ENCODE measurements around the gene GINS2. TPM values are rescaled to one million over a fixed set of nuclear protein-coding genes. Genes with fewer than 3 reads are reported as not detected.

GINS2 gene
- total RNA-seq, 1 experiment from 2014 or later: 38.1 TPM

- DNase-seq (ENCODE audit: low read depth): no peak
These were observed 27.4 kb upstream of the GINS2 start for GRCh38 chr16:85716022-85716679.

GRCh38 chr16:85715169-85716021 lies 26.6 kb upstream of the GINS2 start:
- DNase-seq (ENCODE audit: low read depth): no peak

- DNase-seq (ENCODE audit: low read depth): no peak
These were observed 24.0 kb upstream of the GINS2 start for GRCh38 chr16:85712801-85713200.

GRCh38 chr16:85711982-85712587 lies 23.3 kb upstream of the GINS2 start:
- no peak for DNase-seq (ENCODE audit: low read depth)

GRCh38 chr16:85710732-85711131 lies 22.0 kb upstream of the GINS2 start:
- DNase-seq (ENCODE audit: low read depth): no peak

GRCh38 chr16:85709766-85710585 lies 21.2 kb upstream of the GINS2 start:
- DNase-seq (ENCODE audit: low read depth): no peak

GRCh38 chr16:85708338-85708737 lies 19.6 kb upstream of the GINS2 start:
- no peak for DNase-seq (ENCODE audit: low read depth)

GRCh38 chr16:85707528-85708095 lies 18.9 kb upstream of the GINS2 start:
- DNase-seq (ENCODE audit: low read depth): no peak

- DNase-seq (ENCODE audit: low read depth): no peak
These were observed 17.8 kb upstream of the GINS2 start for GRCh38 chr16:85706449-85707034.

GRCh38 chr16:85704900-85705846 lies 16.4 kb upstream of the GINS2 start:
- DNase-seq (ENCODE audit: low read depth): no peak

- no peak for DNase-seq (ENCODE audit: low read depth)
These were observed 15.3 kb upstream of the GINS2 start for GRCh38 chr16:85704011-85704410.

- peak; percentile 75 for DNase-seq (ENCODE audit: low read depth)
These were observed 10.9 kb upstream of the GINS2 start for GRCh38 chr16:85699628-85700027.

- no peak for DNase-seq (ENCODE audit: low read depth)
These were observed 10.3 kb upstream of the GINS2 start for GRCh38 chr16:85698935-85699558.

- DNase-seq (ENCODE audit: low read depth): no peak
These were observed 9.7 kb upstream of the GINS2 start for GRCh38 chr16:85698459-85698891.

- no peak for DNase-seq (ENCODE audit: low read depth)
These were observed 8.7 kb upstream of the GINS2 start for GRCh38 chr16:85697431-85697830.

- DNase-seq (ENCODE audit: low read depth): no peak
These were observed 8.0 kb upstream of the GINS2 start for GRCh38 chr16:85696781-85697180.

- no peak for DNase-seq (ENCODE audit: low read depth)
These were observed 6.7 kb upstream of the GINS2 start for GRCh38 chr16:85695196-85696128.

GRCh38 chr16:85690469-85691064 lies 1.8 kb upstream of the GINS2 start:
- no peak for DNase-seq (ENCODE audit: low read depth)

Data from Daoy (cell line).